Large intestine (tissue), 3 donors: ENCODE results near the gene SNN. TPM values are rescaled to one million over a fixed set of nuclear protein-coding genes. Genes with fewer than 3 reads are reported as not detected.
A peak's percentile ranks its signal among the peaks of the same experiment; 100 is the strongest.

ENCODE experiments used
- DNase-seq, 2 donors: peaks; one replicate each; pipeline versions ENCODE4 v3.0.0 to v3.0.0-alpha.2; 2013
- H3K27ac ChIP-seq: one replicate; pipeline ENCODE4 v1.5.1; 2013; ENCODE audit warnings: low read length
- H3K27me3 ChIP-seq: 2 replicates; pipeline ENCODE4 v1.6.1; 2013; ENCODE audit warnings: low read length; ENCODE audit not compliant: control insufficient read depth, insufficient read depth
- H3K36me3 ChIP-seq: 2 replicates; pipeline ENCODE4 v1.6.1; 2013; ENCODE audit warnings: low read length; ENCODE audit not compliant: control insufficient read depth, insufficient read depth
- H3K4me1 ChIP-seq: one replicate; pipeline ENCODE4 v1.6.1; 2013; ENCODE audit warnings: low read length; ENCODE audit not compliant: control insufficient read depth, insufficient read depth
- H3K4me3 ChIP-seq: one replicate; pipeline ENCODE4 v1.5.1; 2013; ENCODE audit warnings: low read length
- H3K9me3 ChIP-seq: one replicate; pipeline ENCODE4 v1.6.1; 2013; ENCODE audit warnings: mild to moderate bottlenecking, low read depth, low read length, moderate library complexity; ENCODE audit not compliant: control insufficient read depth
- WGBS: methylation state at CpG from one replicate; pipeline ENCODE4 v1.1.5; 2013; ENCODE audit warnings: low lambda C conversion rate; ENCODE audit not compliant: insufficient coverage; 5-methylcytosine and 5-hydroxymethylcytosine counted together
- polyA plus RNA-seq: library from polyadenylated mRNA; unstranded; fragments of 120-200 nt; gene quantifications from one replicate; pipeline ENCODE4 v1.2.1, GENCODE V29; 2013

SNN gene
- polyA plus RNA-seq, 1 donor, result 9.7 TPM

- Histone ChIP-seq H3K4me1 (no peaks in the 10 kb centered on the region), H3K4me3 (no peak overlapping the region), H3K36me3 (peaks cover 71% of the 10 kb centered on the region), H3K27me3 (no peaks in the 10 kb centered on the region), H3K27ac (no peak overlapping the region), H3K9me3 (no peaks in the 10 kb centered on the region)
- WGBS, result no CpG with 5 or more reads among the region's 3 CpGs
- DNase-seq, result no peak
These were observed 21.0 kb downstream of the SNN start for GRCh38 chr16:11689031-11689840.

DNA sequence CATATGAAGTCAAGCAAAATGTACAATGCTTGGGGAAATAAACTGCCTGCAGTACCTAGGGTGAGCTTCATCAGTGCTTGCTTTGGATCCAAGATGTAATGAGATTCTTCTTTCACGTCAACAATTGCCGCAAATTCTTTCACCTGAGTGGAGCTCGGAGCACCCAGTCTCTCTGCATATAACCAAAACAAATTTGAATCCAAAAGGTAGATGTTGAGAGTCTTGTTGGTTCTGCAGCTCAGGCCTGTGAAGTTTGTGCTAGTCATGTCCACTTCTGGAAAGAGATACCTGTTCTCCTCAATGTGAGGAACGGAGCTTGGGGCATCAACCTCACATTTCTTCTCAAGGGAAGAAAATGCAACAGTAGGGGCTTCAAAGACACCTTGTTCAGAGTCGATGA, 23.0 kb downstream of the SNN start:
- no peak overlapping the region for H3K4me3 ChIP-seq
- peaks cover 69% of the 10 kb centered on the region for H3K36me3 ChIP-seq
- 100% methylated on average over 3 of the region's 5 CpGs for WGBS
- H3K4me1 ChIP-seq, result no peaks in the 10 kb centered on the region
- no peaks in the 10 kb centered on the region for H3K27me3 ChIP-seq
- DNase-seq, result no peak
- no peaks in the 10 kb centered on the region for H3K9me3 ChIP-seq
- H3K27ac ChIP-seq, result no peak overlapping the region

GRCh38 chr16:11691771-11692170, 23.5 kb downstream of the SNN start:
- Histone ChIP-seq H3K4me1 (no peaks in the 10 kb centered on the region), H3K9me3 (no peaks in the 10 kb centered on the region), H3K27ac (no peak overlapping the region), H3K27me3 (no peaks in the 10 kb centered on the region), H3K36me3 (peaks cover 71% of the 10 kb centered on the region), H3K4me3 (no peak overlapping the region)
- no peak for DNase-seq
- 100% methylated on average over 1 of the region's 15 CpGs for WGBS

GRCh38 chr16:11692171-11692570, 23.9 kb downstream of the SNN start:
- WGBS, result 100% methylated on average over 6 of the region's 8 CpGs
- no peaks in the 10 kb centered on the region for H3K9me3 ChIP-seq
- no peak overlapping the region for H3K27ac ChIP-seq
- H3K4me1 ChIP-seq, result no peaks in the 10 kb centered on the region
- no peak overlapping the region for H3K4me3 ChIP-seq
- H3K27me3 ChIP-seq, result no peaks in the 10 kb centered on the region
- H3K36me3 ChIP-seq, result peaks cover 71% of the 10 kb centered on the region
- DNase-seq, result no peak

DNA sequence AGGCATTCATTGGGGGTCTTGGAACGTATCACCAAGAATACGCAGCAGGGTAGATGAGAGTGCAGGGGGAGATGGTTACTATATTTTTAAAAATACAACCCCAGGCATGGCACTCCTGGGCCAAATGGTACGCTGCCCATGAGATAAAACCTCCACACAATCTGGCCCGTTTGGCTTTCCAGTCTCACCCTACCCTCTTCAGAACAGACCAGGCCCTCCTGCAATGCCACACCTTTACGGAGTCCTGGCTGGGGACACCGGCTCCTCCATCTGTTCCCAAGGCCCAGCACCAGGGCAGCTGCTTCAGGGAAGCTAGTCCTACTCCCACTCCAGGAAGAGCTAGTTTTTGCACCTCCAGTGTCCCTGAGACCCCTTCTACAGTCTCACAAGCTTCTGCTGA, 24.4 kb downstream of the SNN start:
- no peaks in the 10 kb centered on the region for H3K9me3 ChIP-seq
- no peak overlapping the region for H3K27ac ChIP-seq
- H3K4me1 ChIP-seq, result no peaks in the 10 kb centered on the region
- H3K4me3 ChIP-seq, result no peak overlapping the region
- peaks cover 71% of the 10 kb centered on the region for H3K36me3 ChIP-seq
- DNase-seq, result no peak
- WGBS, result no CpG with 5 or more reads among the region's 6 CpGs
- no peaks in the 10 kb centered on the region for H3K27me3 ChIP-seq

GRCh38 chr16:11696266-11697012, 28.2 kb downstream of the SNN start:
- H3K27me3 ChIP-seq, result no peaks in the 10 kb centered on the region
- H3K4me3 ChIP-seq, result no peak overlapping the region
- no peaks in the 10 kb centered on the region for H3K4me1 ChIP-seq
- H3K36me3 ChIP-seq, result peaks cover 74% of the 10 kb centered on the region
- no peaks in the 10 kb centered on the region for H3K9me3 ChIP-seq
- 80% methylated on average over 1 of the region's 12 CpGs for WGBS
- DNase-seq, result no peak
- H3K27ac ChIP-seq, result no peak overlapping the region

- no peak overlapping the region for H3K27ac ChIP-seq
- no peaks in the 10 kb centered on the region for H3K9me3 ChIP-seq
- H3K36me3 ChIP-seq, result peaks cover 65% of the 10 kb centered on the region
- no CpG with 5 or more reads among the region's 12 CpGs for WGBS
- no peak overlapping the region for H3K4me3 ChIP-seq
- H3K27me3 ChIP-seq, result no peaks in the 10 kb centered on the region
- no peaks in the 10 kb centered on the region for H3K4me1 ChIP-seq
- DNase-seq, result no peak
These were observed 29.1 kb downstream of the SNN start for GRCh38 chr16:11697319-11697718.

DNA sequence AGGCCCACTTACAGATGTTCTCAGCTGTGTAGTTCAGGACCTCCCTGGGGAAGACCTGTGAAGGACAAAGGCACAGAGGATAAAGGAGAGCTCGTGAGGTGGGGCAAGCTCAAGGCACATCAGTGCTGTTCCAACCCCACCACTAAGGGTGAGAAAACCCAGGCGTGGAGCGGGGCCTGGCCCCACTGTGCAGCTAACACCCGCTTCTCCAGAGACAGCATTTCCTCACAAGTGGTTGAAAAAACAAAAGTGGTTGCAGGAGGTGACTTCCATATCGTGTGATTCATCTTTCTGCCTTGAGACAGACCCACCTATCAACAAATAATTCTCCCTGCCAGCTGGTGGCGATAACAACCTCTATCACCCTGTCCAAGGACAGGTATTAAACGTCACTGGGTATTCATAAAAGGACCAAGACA, 30.0 kb downstream of the SNN start:
- 0% methylated on average over 1 of the region's 7 CpGs for WGBS
- Histone ChIP-seq H3K36me3 (peaks cover 60% of the 10 kb centered on the region), H3K9me3 (no peaks in the 10 kb centered on the region), H3K27me3 (no peaks in the 10 kb centered on the region), H3K4me1 (no peaks in the 10 kb centered on the region), H3K27ac (no peak overlapping the region), H3K4me3 (no peak overlapping the region)
- peak in 1 of 2 donors; percentile 29 for DNase-seq

- peaks cover 57% of the 10 kb centered on the region for H3K36me3 ChIP-seq
- no peak overlapping the region for H3K27ac ChIP-seq
- no peaks in the 10 kb centered on the region for H3K27me3 ChIP-seq
- H3K4me3 ChIP-seq, result no peak overlapping the region
- no peaks in the 10 kb centered on the region for H3K4me1 ChIP-seq
- 77% methylated on average over 4 of the region's 10 CpGs for WGBS
- no peaks in the 10 kb centered on the region for H3K9me3 ChIP-seq
- no peak for DNase-seq
These were observed 31.1 kb downstream of the SNN start for GRCh38 chr16:11699234-11699894.

DNA sequence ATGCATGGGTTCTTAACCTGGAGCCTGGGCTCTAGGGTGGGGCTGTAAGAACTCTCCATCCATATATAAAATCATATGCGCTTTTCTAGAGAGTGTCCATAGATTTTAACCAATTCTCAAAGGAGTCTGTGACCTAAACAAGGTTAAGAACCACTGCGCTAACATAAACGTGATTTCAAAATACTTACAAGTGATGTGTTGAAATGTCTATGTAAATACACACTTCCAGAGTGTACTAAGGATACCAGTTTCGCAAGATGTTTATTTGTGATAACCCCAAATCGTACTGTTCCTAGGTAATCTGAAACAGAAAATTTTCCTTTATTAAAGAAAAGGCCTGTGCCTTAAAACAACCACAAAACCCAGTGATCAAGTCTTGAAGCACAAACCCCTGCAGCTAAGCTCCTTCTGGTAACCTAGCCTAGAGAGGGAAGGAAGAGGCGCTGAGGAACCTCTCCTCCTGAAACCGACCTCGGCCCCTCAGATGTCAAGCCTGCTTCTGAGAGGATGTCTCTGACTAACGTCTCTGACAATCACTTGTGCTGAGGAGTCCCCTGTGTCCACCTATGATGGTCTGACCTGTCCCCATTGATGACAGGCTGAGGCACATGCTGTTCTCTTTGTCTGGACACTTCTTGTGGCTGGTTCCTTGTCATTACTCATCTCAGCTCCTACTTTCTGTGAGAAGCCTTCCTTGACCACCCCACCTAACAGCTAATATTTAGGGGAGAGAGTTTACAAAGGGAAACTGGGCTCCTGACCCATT, 32.2 kb downstream of the SNN start:
- Histone ChIP-seq H3K4me1 (no peaks in the 10 kb centered on the region), H3K4me3 (no peak overlapping the region), H3K27me3 (no peaks in the 10 kb centered on the region), H3K27ac (no peak overlapping the region), H3K36me3 (peaks cover 50% of the 10 kb centered on the region), H3K9me3 (no peaks in the 10 kb centered on the region)
- WGBS, result no CpG with 5 or more reads among the region's 9 CpGs
- no peak for DNase-seq
